ENCODE measurements around the gene TBXT.
"Not testable (repeated sequence)": the region's sequence is repeated elsewhere in the genome, so short reads cannot be mapped to it uniquely, and the experiment has no call there.

Gene TBXT

GRCh38 chr6:166167801-166168615 is at the start of gene TBXT:
TSS of gene TBXT (minus strand) at chr6:166167851. CDS start at chr6:166167591, 260 bp downstream.
- DNase-seq: no peak

- DNase-seq: no peak
Measured at GRCh38 chr6:166207284-166207561, 39.6 kb upstream of the TBXT start.

- no peak for DNase-seq
Measured at GRCh38 chr6:166206510-166207283, 39.0 kb upstream of the TBXT start.

- no peak for DNase-seq
Measured at GRCh38 chr6:166206066-166206465, 38.4 kb upstream of the TBXT start.

GRCh38 chr6:166204852-166205650 is 37.4 kb upstream of the TBXT start:
- DNase-seq: no peak

- DNase-seq: no peak
Measured at GRCh38 chr6:166203641-166204222, 36.1 kb upstream of the TBXT start.

GRCh38 chr6:166203003-166203640 is 35.5 kb upstream of the TBXT start:
- no peak for DNase-seq

GRCh38 chr6:166202321-166202733 is 34.7 kb upstream of the TBXT start:
- no peak for DNase-seq

GRCh38 chr6:166201878-166202277 is 34.2 kb upstream of the TBXT start:
- no peak for DNase-seq

GRCh38 chr6:166197361-166197760 is 29.7 kb upstream of the TBXT start:
- no peak for DNase-seq

GRCh38 chr6:166195860-166196238 is 28.2 kb upstream of the TBXT start:
- no peak for DNase-seq

- no peak for DNase-seq
Measured at GRCh38 chr6:166194914-166195859, 27.5 kb upstream of the TBXT start.

- no peak for DNase-seq
Measured at GRCh38 chr6:166192557-166192956, 24.9 kb upstream of the TBXT start.

GRCh38 chr6:166192136-166192535 is 24.5 kb upstream of the TBXT start:
- no peak for DNase-seq

GRCh38 chr6:166179704-166180103 is 12.1 kb upstream of the TBXT start:
- DNase-seq: no peak

- no peak for DNase-seq
Measured at GRCh38 chr6:166176106-166176505, 8.5 kb upstream of the TBXT start.

GRCh38 chr6:166175093-166175492 is 7.4 kb upstream of the TBXT start:
- not testable (repeated sequence) for DNase-seq

- DNase-seq: no peak
Measured at GRCh38 chr6:166174031-166174430, 6.4 kb upstream of the TBXT start.

GRCh38 chr6:166173281-166173951 is 5.8 kb upstream of the TBXT start:
- DNase-seq: no peak

- no peak for DNase-seq
Measured at GRCh38 chr6:166172546-166172945, 4.9 kb upstream of the TBXT start.

Measured in NCI-H2171 (cell line).